Liver (tissue), 9 donors: ENCODE results near the gene SARDH. TPM values are rescaled to one million over a fixed set of nuclear protein-coding genes. Genes with fewer than 3 reads are reported as not detected.

ENCODE experiments used
- DNase-seq: peaks from one replicate; pipeline ENCODE4 v3.0.0-alpha.2; 2017; ENCODE audit warnings: low spot score
- H3K27ac ChIP-seq, 2 donors: one replicate each; pipeline ENCODE4 v1.7.0; 2013; ENCODE audit warnings: inconsistent platforms in 2 of 2, low read length in 2 of 2, control low read depth in 1 of 2, low read depth in 1 of 2, mild to moderate bottlenecking in 1 of 2
- H3K27me3 ChIP-seq, 4 donors: one replicate each; pipeline versions ENCODE4 v1.6.1 to v1.7.0; 2013; ENCODE audit warnings: low read length in 3 of 4, inconsistent platforms in 1 of 4, mild to moderate bottlenecking in 1 of 4, moderate library complexity in 1 of 4; ENCODE audit not compliant: control insufficient read depth in 4 of 4, insufficient read depth in 4 of 4
- H3K36me3 ChIP-seq, 4 donors: one replicate each; pipeline versions ENCODE4 v1.6.1 to v1.7.0; 2013; ENCODE audit warnings: low read length in 3 of 4, mild to moderate bottlenecking in 3 of 4, low read depth in 1 of 4, moderate library complexity in 1 of 4; ENCODE audit not compliant: control insufficient read depth in 4 of 4, insufficient read depth in 3 of 4
- H3K4me1 ChIP-seq, 4 donors: one replicate each; pipeline versions ENCODE4 v1.6.1 to v1.7.0; 2013; ENCODE audit warnings: low read length in 3 of 4, mild to moderate bottlenecking in 3 of 4, moderate library complexity in 1 of 4; ENCODE audit not compliant: control insufficient read depth in 4 of 4, insufficient read depth in 4 of 4
- H3K4me3 ChIP-seq, 3 donors: one replicate each; pipeline versions ENCODE4 v1.6.1 to v1.7.0; 2013; ENCODE audit warnings: low read length in 3 of 3, control low read depth in 1 of 3, low read depth in 1 of 3, mild to moderate bottlenecking in 1 of 3
- H3K9ac ChIP-seq, 2 donors: one replicate each; pipeline ENCODE4 v1.7.0; 2013; ENCODE audit warnings: low read length in 2 of 2, mild to moderate bottlenecking in 2 of 2, moderate library complexity in 2 of 2, control low read depth in 1 of 2, low read depth in 1 of 2
- H3K9me3 ChIP-seq, 4 donors: one replicate each; pipeline versions ENCODE4 v1.6.1 to v1.7.0; 2013; ENCODE audit warnings: low read length in 3 of 4; ENCODE audit not compliant: control insufficient read depth in 4 of 4
- ATF3 ChIP-seq: IDR thresholded peaks from 2 replicates; pipeline ENCODE4 v1.6.1; 2016; ENCODE audit warnings: antibody characterized with exemption
- CTCF ChIP-seq: fragments of 150-350 bp; IDR thresholded peaks from 2 replicates; pipeline ENCODE4 v1.5.1; 2017; ENCODE audit warnings: improper control_type of control experiment, low read depth, low read length; ENCODE audit not compliant: missing input control
- EGR1 ChIP-seq, 2 donors: IDR thresholded peaks; 2 replicates each; pipeline ENCODE4 v1.6.1; 2016 to 2018; ENCODE audit warnings: antibody characterized with exemption in 2 of 2, low read depth in 2 of 2
- FOXA1 ChIP-seq: IDR thresholded peaks from 2 replicates; pipeline ENCODE4 v1.6.1; 2016; ENCODE audit warnings: antibody characterized with exemption
- FOXA2 ChIP-seq: IDR thresholded peaks from 2 replicates; pipeline ENCODE4 v1.6.1; 2016; ENCODE audit warnings: antibody characterized with exemption
- GABPA ChIP-seq, 2 donors: IDR thresholded peaks in 1 of 2; conservative IDR thresholded peaks in 1 of 2; 2 replicates each; pipeline ENCODE4 v1.6.1; 2016; ENCODE audit warnings: antibody characterized with exemption in 2 of 2, mild to moderate bottlenecking in 1 of 2, moderate library complexity in 1 of 2
- HNF4A ChIP-seq, 2 donors: conservative IDR thresholded peaks; 2 replicates each; pipeline ENCODE4 v1.6.1; 2016; ENCODE audit warnings: antibody characterized with exemption in 2 of 2, mild to moderate bottlenecking in 2 of 2
- HNF4G ChIP-seq: IDR thresholded peaks from 2 replicates; pipeline ENCODE4 v1.6.1; 2016; ENCODE audit warnings: antibody characterized with exemption
- MAX ChIP-seq: IDR thresholded peaks from 2 replicates; pipeline ENCODE4 v1.6.1; 2016; ENCODE audit warnings: antibody characterized with exemption
- NR2F2 ChIP-seq: IDR thresholded peaks from 2 replicates; pipeline ENCODE4 v1.6.1; 2016; ENCODE audit warnings: antibody characterized with exemption
- RAD21 ChIP-seq, 2 donors: IDR thresholded peaks; 2 replicates each; pipeline ENCODE4 v1.6.1; 2016; ENCODE audit warnings: antibody characterized with exemption in 2 of 2, mild to moderate bottlenecking in 2 of 2
- TAF1 ChIP-seq: conservative IDR thresholded peaks from 2 replicates; pipeline ENCODE4 v1.6.1; 2016; ENCODE audit warnings: antibody characterized with exemption, mild to moderate bottlenecking
- YY1 ChIP-seq: IDR thresholded peaks from 2 replicates; pipeline ENCODE4 v1.6.1; 2016; ENCODE audit warnings: antibody characterized with exemption, mild to moderate bottlenecking
- ZBTB33 ChIP-seq: IDR thresholded peaks from 2 replicates; pipeline ENCODE4 v1.6.1; 2016; ENCODE audit warnings: antibody characterized with exemption
- WGBS: extraction: QIAGEN DNeasy Blood & Tissue Kit; methylation state at CpG from one replicate; pipeline ENCODE4 v1.1.7; 2013; 5-methylcytosine and 5-hydroxymethylcytosine counted together
- polyA plus RNA-seq, 2 donors: library from polyadenylated mRNA; stranded (reverse) in 1 of 2; unstranded in 1 of 2; fragments of 200-250 nt in 1 of 2; fragments of >200 nt in 1 of 2; fragmentation: Nextera tagmentation in 1 of 2; extraction: Ambion mirVana in 1 of 2; gene quantifications; one replicate each; pipeline versions ENCODE4 v1.2.1 to v1.2.3, GENCODE V29; 2013 to 2015
- total RNA-seq, 2 donors: library from RNA; depleted of rRNA; stranded (reverse); fragments of >200 nt; gene quantifications; one replicate each; pipeline ENCODE4 v1.2.3, GENCODE V29; 2014
- donor health status: healthy.
- donor health status: healthy.
- donor health status: healthy.
- donor health status: healthy.
- donor health status: healthy.

Gene SARDH
- total and polyA plus RNA-seq, 4 donors = 53.7 to 291 (median 63.4) TPM

GRCh38 chr9:133631111-133631510 is 107.0 kb downstream of the SARDH start (continued):
- TF ChIP-seq NR2F2 (no peak), FOXA2 (no peak)

- Histone ChIP-seq H3K36me3 (no peaks in the 10 kb centered on the region), H3K9me3 (no peaks in the 10 kb centered on the region), H3K4me1 (no peaks in the 10 kb centered on the region), H3K27ac (no peak overlapping the region), H3K27me3 (no peaks in the 10 kb centered on the region), H3K4me3 (no peak overlapping the region), H3K9ac (no peak overlapping the region)
- 92% methylated on average over 23 of the region's 23 CpGs for WGBS
- TF ChIP-seq YY1 (no peak), TAF1 (no peak), GABPA (IDR thresholded peaks at IDR 0.05 in 1 of 2, conservative IDR thresholded peaks at IDR 0.05 in 1 of 2) (no peak), CTCF (no peak), ATF3 (no peak), EGR1 (IDR thresholded peaks at IDR 0.05; ENCODE audit: low read depth in 2 of 2) (no peak)
- DNase-seq = no peak
Measured at GRCh38 chr9:133629221-133630110, 108.7 kb downstream of the SARDH start.

- no peak overlapping the region for H3K27ac ChIP-seq
Measured at GRCh38 chr9:133628766-133629165, 109.4 kb downstream of the SARDH start.

More at GRCh38 chr9:133628766-133629165, 109.4 kb downstream of the SARDH start:
- 80% methylated on average over 8 of the region's 8 CpGs for WGBS
- TF ChIP-seq GABPA (IDR thresholded peaks at IDR 0.05 in 1 of 2, conservative IDR thresholded peaks at IDR 0.05 in 1 of 2) = no peak
- no peak for TF ChIP-seq MAX
- TF ChIP-seq HNF4G = no peak
- TF ChIP-seq ZBTB33 = no peak
- TF ChIP-seq FOXA2 = no peak
- no peak for TF ChIP-seq EGR1 (IDR thresholded peaks at IDR 0.05; ENCODE audit: low read depth in 2 of 2)
- no peak for TF ChIP-seq YY1
- no peak for TF ChIP-seq RAD21 (IDR thresholded peaks at IDR 0.05)
- TF ChIP-seq NR2F2 = no peak
- no peak for TF ChIP-seq ATF3
- no peak for TF ChIP-seq TAF1
- TF ChIP-seq FOXA1 = no peak
- TF ChIP-seq CTCF = no peak
- no peak for TF ChIP-seq HNF4A (conservative IDR thresholded peaks at IDR 0.05)
- no peaks in the 10 kb centered on the region for H3K36me3 ChIP-seq
- H3K27me3 ChIP-seq = no peaks in the 10 kb centered on the region
- no peaks in the 10 kb centered on the region for H3K4me1 ChIP-seq
- DNase-seq = no peak
- H3K9ac ChIP-seq = no peak overlapping the region
- H3K4me3 ChIP-seq = no peak overlapping the region
- H3K9me3 ChIP-seq = no peaks in the 10 kb centered on the region
